ENCODE measurements around the gene MTMR11. TPM values are rescaled to one million over a fixed set of nuclear protein-coding genes. Genes with fewer than 3 reads are reported as not detected.
A peak's percentile ranks its signal among the peaks of the same experiment; 100 is the strongest.

The MTMR11 gene
- total and polyA plus RNA-seq, 9 of the 15 experiments (the other 6 are each of a cell fraction or from before 2014, with no cell fraction given), result 0.09 to 1.6 (median 0.51) TPM

DNA sequence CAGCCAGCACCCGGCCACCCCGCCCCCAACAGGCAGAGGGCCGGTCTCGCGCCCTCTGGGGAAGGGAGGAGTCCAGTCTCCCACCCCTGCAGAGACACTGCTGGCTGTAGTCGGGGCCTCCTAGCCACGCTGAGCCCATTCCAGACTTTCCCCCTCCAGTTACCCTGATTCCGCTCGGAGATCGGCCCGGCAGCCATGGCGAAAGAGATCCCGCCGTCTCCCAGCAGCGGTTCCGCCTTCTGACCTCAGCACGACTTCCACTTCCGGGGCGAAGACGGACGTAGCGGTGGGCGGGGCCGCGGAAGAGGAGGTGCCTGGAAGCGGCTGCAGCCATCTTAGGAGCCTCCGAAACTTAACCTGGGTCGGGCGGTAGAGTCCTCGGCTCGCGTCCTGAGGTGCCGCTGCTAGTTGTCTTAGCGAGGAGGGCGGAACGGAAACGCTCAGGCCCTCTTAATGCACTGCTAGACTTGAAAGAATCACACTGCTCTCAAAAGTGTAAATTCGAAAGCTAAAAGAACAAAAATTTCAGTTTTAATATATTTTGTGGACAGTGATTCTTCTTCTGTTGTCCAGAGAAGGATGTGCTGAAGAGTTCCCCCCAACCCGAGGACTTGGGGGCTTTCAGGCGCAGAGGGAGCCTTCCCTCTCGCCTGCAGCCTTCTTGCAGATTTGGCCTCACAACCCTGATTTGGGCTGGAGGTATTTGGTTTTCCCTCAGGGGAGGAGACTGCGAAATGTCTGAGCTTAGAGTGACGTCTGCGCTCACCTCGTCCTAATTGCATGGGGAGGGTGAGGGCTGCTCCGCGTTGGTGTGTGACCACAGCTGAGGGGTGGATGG, 8.9 kb downstream of the MTMR11 start, which contains the start of gene SF3B4 (continued):
- TF ChIP-seq TOE1 (IDR thresholded peaks at IDR 0.05; ENCODE audit: borderline replicate concordance) (no peak), TOE1 (CRISPR knock-in tag; IDR thresholded peaks at IDR 0.05; ENCODE audit: borderline replicate concordance, low read depth) (no peak), HDAC2 (IDR thresholded peaks at IDR 0.05) (no peak), TEAD4 (IDR thresholded peaks at IDR 0.05; ENCODE audit: low read length) (peak; percentile 35), TEAD4 (CRISPR knock-in tag; IDR thresholded peaks at IDR 0.05; ENCODE audit: borderline replicate concordance) (no peak), CHD1 (IDR thresholded peaks at IDR 0.05; ENCODE audit: low read length) (peak; percentile 75), NELFE (IDR thresholded peaks at IDR 0.05; ENCODE audit: insufficient read depth, insufficient read length) (no peak), KHSRP (IDR thresholded peaks at IDR 0.05) (no peak), ATF3 (IDR thresholded peaks at IDR 0.05) (no peak), ATF3 (CRISPR knock-in tag; conservative IDR thresholded peaks at IDR 0.05) (no peak; the same call in 1 of the 2 replicates), MLX (CRISPR knock-in tag; conservative IDR thresholded peaks at IDR 0.05) (no peak), ZNF668 (CRISPR knock-in tag; IDR thresholded peaks at IDR 0.05) (no peak), ZNF785 (CRISPR knock-in tag; IDR thresholded peaks at IDR 0.05) (no peak), ZNF445 (CRISPR knock-in tag; IDR thresholded peaks at IDR 0.05; ENCODE audit: low read depth) (no peak), HNRNPL (IDR thresholded peaks at IDR 0.05; ENCODE audit: low read depth, low read length) (no peak), ZNF696 (CRISPR knock-in tag; conservative IDR thresholded peaks at IDR 0.05) (no peak), ZNF436 (CRISPR knock-in tag; IDR thresholded peaks at IDR 0.05) (no peak), ELF2 (CRISPR knock-in tag; IDR thresholded peaks at IDR 0.05) (no peak), MTA2 (IDR thresholded peaks at IDR 0.05; ENCODE audit: low read depth) (peak; percentile 77), POLR2G (IDR thresholded peaks at IDR 0.05; ENCODE audit: low read depth, low read length) (peak; percentile 95), BDP1 (IDR thresholded peaks at IDR 0.05; ENCODE audit: insufficient read depth, insufficient read length) (no peak), GMEB1 (CRISPR knock-in tag; IDR thresholded peaks at IDR 0.05) (0 out of 2 replicates have a peak, but pooled peaks have one; percentile 59), HEY1 (CRISPR knock-in tag; IDR thresholded peaks at IDR 0.05; ENCODE audit: borderline replicate concordance) (no peak; the same call in 1 of the 2 replicates), TSC22D4 (tag; IDR thresholded peaks at IDR 0.05) (no peak)
- TF ChIP-seq, protein P1, sequence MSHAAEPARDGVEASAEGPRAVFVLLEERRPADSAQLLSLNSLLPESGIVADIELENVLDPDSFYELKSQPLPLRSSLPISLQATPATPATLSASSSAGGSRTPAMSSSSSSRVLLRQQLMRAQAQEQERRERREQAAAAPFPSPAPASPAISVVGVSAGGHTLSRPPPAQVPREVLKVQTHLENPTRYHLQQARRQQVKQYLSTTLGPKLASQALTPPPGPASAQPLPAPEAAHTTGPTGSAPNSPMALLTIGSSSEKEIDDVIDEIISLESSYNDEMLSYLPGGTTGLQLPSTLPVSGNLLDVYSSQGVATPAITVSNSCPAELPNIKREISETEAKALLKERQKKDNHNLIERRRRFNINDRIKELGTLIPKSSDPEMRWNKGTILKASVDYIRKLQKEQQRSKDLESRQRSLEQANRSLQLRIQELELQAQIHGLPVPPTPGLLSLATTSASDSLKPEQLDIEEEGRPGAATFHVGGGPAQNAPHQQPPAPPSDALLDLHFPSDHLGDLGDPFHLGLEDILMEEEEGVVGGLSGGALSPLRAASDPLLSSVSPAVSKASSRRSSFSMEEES (CRISPR knock-in tag; IDR thresholded peaks at IDR 0.05), result no peak

All from K562 (cell line).